HG02870 (cell line): ENCODE measurements around the gene TRIM46.
"Not testable (repeated sequence)": the region's sequence is repeated elsewhere in the genome, so short reads cannot be mapped to it uniquely, and the experiment has no call there.

Source experiments
- ATAC-seq: cut with Tn5 transposase; IDR thresholded peaks from one replicate; pipeline ENCODE4 v1.9.1; 2021; ENCODE audit warnings: mild to moderate bottlenecking, moderate library complexity; ENCODE audit not compliant: unreplicated experiment

The TRIM46 gene

GRCh38 chr1:155202731-155203515 is 29.3 kb downstream of the TRIM46 start:
- ATAC-seq, result no peak

GRCh38 chr1:155205035-155205434 is 31.4 kb downstream of the TRIM46 start:
- no peak for ATAC-seq

- ATAC-seq, result no peak
Measured at GRCh38 chr1:155205969-155206593, 32.4 kb downstream of the TRIM46 start.

GRCh38 chr1:155206891-155207805 is 33.5 kb downstream of the TRIM46 start:
- no peak for ATAC-seq

GRCh38 chr1:155207806-155208540 is 34.3 kb downstream of the TRIM46 start, which contains the start of gene THBS3:
Gene THBS3, minus strand, starts transcription at chr1:155207897. Its CDS starts 21 bp downstream, at chr1:155207876.
- ATAC-seq, result no peak

GRCh38 chr1:155208541-155209311 is 35.1 kb downstream of the TRIM46 start, which contains the start of gene MTX1:
Gene MTX1, plus strand, starts transcription at chr1:155208695. Its CDS starts 110 bp downstream, at chr1:155208805.
- ATAC-seq, result peak; percentile 71

GRCh38 chr1:155209312-155209721 is 35.7 kb downstream of the TRIM46 start:
- ATAC-seq, result no peak

- ATAC-seq, result no peak
Measured at GRCh38 chr1:155210314-155211104, 36.9 kb downstream of the TRIM46 start.

GRCh38 chr1:155211381-155212050 is 37.9 kb downstream of the TRIM46 start:
- not testable (repeated sequence) for ATAC-seq

- ATAC-seq, result not testable (repeated sequence)
Measured at GRCh38 chr1:155212051-155212440, 38.4 kb downstream of the TRIM46 start.

- ATAC-seq, result not testable (repeated sequence)
Measured at GRCh38 chr1:155214702-155215101, 41.1 kb downstream of the TRIM46 start.

- ATAC-seq, result no peak
Measured at GRCh38 chr1:155218854-155219591, 45.4 kb downstream of the TRIM46 start.

GRCh38 chr1:155219592-155220031 is 46.0 kb downstream of the TRIM46 start:
- no peak for ATAC-seq

- not testable (repeated sequence) for ATAC-seq
Measured at GRCh38 chr1:155220211-155220965, 46.7 kb downstream of the TRIM46 start.

GRCh38 chr1:155223047-155223446 is 49.4 kb downstream of the TRIM46 start:
- ATAC-seq, result no peak

GRCh38 chr1:155225404-155225759 is 51.7 kb downstream of the TRIM46 start:
- ATAC-seq, result not testable (repeated sequence)
